IPS-20b (cell line): ENCODE data around the gene XRCC3.

Experiments
- H3K27ac ChIP-seq: one replicate; pipeline ENCODE4 v1.5.1; 2013; ENCODE audit warnings: low read length
- H3K27me3 ChIP-seq: 2 replicates; pipeline ENCODE4 v1.6.1; 2013; ENCODE audit warnings: mild to moderate bottlenecking, low read length, inconsistent platforms; ENCODE audit not compliant: insufficient read depth
- H3K36me3 ChIP-seq: 2 replicates; pipeline ENCODE4 v1.6.1; 2013; ENCODE audit warnings: low read depth, mild to moderate bottlenecking, inconsistent platforms, low read length, moderate library complexity; ENCODE audit not compliant: insufficient read depth
- H3K4me1 ChIP-seq: 2 replicates; pipeline ENCODE4 v1.6.1; 2013; ENCODE audit warnings: mild to moderate bottlenecking, control low read depth, inconsistent platforms, low read length, moderate library complexity; ENCODE audit not compliant: insufficient read depth
- H3K4me3 ChIP-seq: 2 replicates; pipeline ENCODE4 v1.5.1; 2013; ENCODE audit warnings: mild to moderate bottlenecking, low read length, inconsistent platforms
- H3K9ac ChIP-seq: 2 replicates; pipeline ENCODE4 v1.6.1; 2013; ENCODE audit warnings: low read depth, mild to moderate bottlenecking, inconsistent platforms, low read length, moderate library complexity
- H3K9me3 ChIP-seq: 2 replicates; pipeline ENCODE4 v1.6.1; 2013; ENCODE audit warnings: mild to moderate bottlenecking, low read depth, low read length, inconsistent platforms; ENCODE audit not compliant: insufficient read depth

XRCC3 gene

GRCh38 chr14:103649001-103649400 lies 66.2 kb downstream of the XRCC3 start:
- H3K27ac ChIP-seq: no peak overlapping the region
- H3K27me3 ChIP-seq: no peaks in the 10 kb centered on the region
- H3K9ac ChIP-seq: no peak overlapping the region
- no peak overlapping the region for H3K4me3 ChIP-seq
- H3K4me1 ChIP-seq: no peaks in the 10 kb centered on the region
- H3K9me3 ChIP-seq: no peaks in the 10 kb centered on the region
- peaks cover 7% of the 10 kb centered on the region for H3K36me3 ChIP-seq
